ENCODE data around the gene PLXNA2. TPM values are rescaled to one million over a fixed set of nuclear protein-coding genes. Genes with fewer than 3 reads are reported as not detected.

PLXNA2 gene
- polyA plus RNA-seq, 1 of the 3 experiments (the other 2 are of a cell fraction) = 8.5 TPM

GRCh38 chr1:208192995-208193394 lies 51.2 kb downstream of the PLXNA2 start:
- POLR2A ChIA-PET = no interaction called here
- DNase-seq = no peak
- Histone ChIP-seq H3K4me2 (no peak overlapping the region), H2AFZ (ENCODE audit: low read depth) (no peak overlapping the region), H3K4me1 (ENCODE audit: control insufficient read depth in 1 of 2, insufficient read depth in 2 of 2, low read depth in 1 of 2, low read length in 1 of 2) (peaks cover 2 to 7% of the 10 kb centered on the region in 2 experiments; a peak in 1 of 4 replicates), H4K20me1 (ENCODE audit: insufficient read depth) (no peaks in the 10 kb centered on the region), H3K27ac (ENCODE audit: low read depth in 2 of 2, low read length in 1 of 2) (no peak overlapping the region), H3K79me2 (ENCODE audit: insufficient read depth) (peaks cover 54% of the 10 kb centered on the region), H3K9me2 (no peaks in the 10 kb centered on the region), H3F3A (replicated peaks; ENCODE audit: insufficient read depth) (no peaks in the 10 kb centered on the region), H3K4me3 (ENCODE audit: low read depth in 2 of 2, low read length in 1 of 2) (no peak overlapping the region), H3K27me3 (ENCODE audit: insufficient read depth) (no peaks in the 10 kb centered on the region), H3K9ac (no peak overlapping the region), H3K9me3 (no peaks in the 10 kb centered on the region), H3K36me3 (replicated peaks in 1 of 2; ENCODE audit: control insufficient read depth in 1 of 2, insufficient read depth in 2 of 2, low read length in 1 of 2) (peaks cover 15 to 31% of the 10 kb centered on the region in 2 experiments)
- CTCF ChIA-PET = interaction anchor here (1.3 to 3.6 kb wide), 3 partner anchors 8 to 46 kb away, joined by 3 to 12 read pairs (median 6); no protein-coding TSS in a partner anchor
- WGBS (ENCODE audit: low lambda C conversion rate) = 96% methylated on average over 2 of the region's 2 CpGs
- TF ChIP-seq REST (IDR thresholded peaks at IDR 0.05; ENCODE audit: low read depth, low read length) (no peak), TEAD4 (IDR thresholded peaks at IDR 0.05; ENCODE audit: borderline replicate concordance, insufficient read depth) (no peak), EP300 (IDR thresholded peaks at IDR 0.05; ENCODE audit: borderline replicate concordance in 1 of 2, low read depth in 1 of 2, low read length in 1 of 2) (no peak)
- TF ChIP-seq, protein P1, sequence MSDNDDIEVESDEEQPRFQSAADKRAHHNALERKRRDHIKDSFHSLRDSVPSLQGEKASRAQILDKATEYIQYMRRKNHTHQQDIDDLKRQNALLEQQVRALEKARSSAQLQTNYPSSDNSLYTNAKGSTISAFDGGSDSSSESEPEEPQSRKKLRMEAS (IDR thresholded peaks at IDR 0.05; ENCODE audit: low read depth) = no peak
- TF ChIP-seq, protein P2, sequence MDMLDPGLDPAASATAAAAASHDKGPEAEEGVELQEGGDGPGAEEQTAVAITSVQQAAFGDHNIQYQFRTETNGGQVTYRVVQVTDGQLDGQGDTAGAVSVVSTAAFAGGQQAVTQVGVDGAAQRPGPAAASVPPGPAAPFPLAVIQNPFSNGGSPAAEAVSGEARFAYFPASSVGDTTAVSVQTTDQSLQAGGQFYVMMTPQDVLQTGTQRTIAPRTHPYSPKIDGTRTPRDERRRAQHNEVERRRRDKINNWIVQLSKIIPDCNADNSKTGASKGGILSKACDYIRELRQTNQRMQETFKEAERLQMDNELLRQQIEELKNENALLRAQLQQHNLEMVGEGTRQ (IDR thresholded peaks at IDR 0.05; ENCODE audit: borderline replicate concordance, low read depth, low read length) = no peak

GRCh38 chr1:208190784-208191183 lies 53.4 kb downstream of the PLXNA2 start:
- H3F3A ChIP-seq (replicated peaks; ENCODE audit: insufficient read depth) = peaks cover 5% of the 10 kb centered on the region
- H3K4me3 ChIP-seq (ENCODE audit: low read depth in 2 of 2, low read length in 1 of 2) = no peak overlapping the region
- H3K9me3 ChIP-seq = no peaks in the 10 kb centered on the region
- H3K9ac ChIP-seq = no peak overlapping the region
- H3K27me3 ChIP-seq (ENCODE audit: insufficient read depth) = no peaks in the 10 kb centered on the region
- H3K79me2 ChIP-seq (ENCODE audit: insufficient read depth) = peaks cover 48% of the 10 kb centered on the region
- TF ChIP-seq TEAD4 (IDR thresholded peaks at IDR 0.05; ENCODE audit: borderline replicate concordance, insufficient read depth) (no peak), RCOR1 (IDR thresholded peaks at IDR 0.05; ENCODE audit: low read length) (no peak), GABPA (IDR thresholded peaks at IDR 0.05; ENCODE audit: low read depth) (no peak), REST (IDR thresholded peaks at IDR 0.05; ENCODE audit: low read depth, low read length) (no peak), SMC3 (IDR thresholded peaks at IDR 0.05; ENCODE audit: low read depth, low read length) (no peak), RAD21 (IDR thresholded peaks at IDR 0.05; ENCODE audit: low read length) (no peak)
- TF ChIP-seq, protein P2 (IDR thresholded peaks at IDR 0.05; ENCODE audit: borderline replicate concordance, low read depth, low read length) = no peak
- H2AFZ ChIP-seq (ENCODE audit: low read depth) = no peak overlapping the region
- no peak for DNase-seq
- H3K4me1 ChIP-seq (ENCODE audit: control insufficient read depth in 1 of 2, insufficient read depth in 2 of 2, low read depth in 1 of 2, low read length in 1 of 2) = peaks cover 5 to 13% of the 10 kb centered on the region in 2 experiments; a peak in 3 of 4 replicates
- peaks cover 6 to 20% of the 10 kb centered on the region in 2 experiments for H3K36me3 ChIP-seq (replicated peaks in 1 of 2; ENCODE audit: control insufficient read depth in 1 of 2, insufficient read depth in 2 of 2, low read length in 1 of 2)
- ChIA-PET POLR2A (no interaction called here), CTCF (interaction anchor here (1.0 kb wide), 1 partner anchor 97 kb away, joined by 4 read pairs; no protein-coding TSS in a partner anchor)
- no peak overlapping the region for H3K4me2 ChIP-seq
- no peak overlapping the region for H3K27ac ChIP-seq (ENCODE audit: low read depth in 2 of 2, low read length in 1 of 2)
- 93% methylated on average over 4 of the region's 4 CpGs for WGBS (ENCODE audit: low lambda C conversion rate)
- no peaks in the 10 kb centered on the region for H4K20me1 ChIP-seq (ENCODE audit: insufficient read depth)
- no peaks in the 10 kb centered on the region for H3K9me2 ChIP-seq

Data from SK-N-SH (cell line).